Mesothelial cell of epicardium (in vitro differentiated cells): ENCODE measurements around the gene OVCH2. TPM values are rescaled to one million over a fixed set of nuclear protein-coding genes. Genes with fewer than 3 reads are reported as not detected.
A peak's percentile ranks its signal among the peaks of the same experiment; 100 is the strongest.

ENCODE experiments used
- DNase-seq, 2 experiments: peaks; one replicate each; pipeline ENCODE4 v3.0.0; 2021; ENCODE audit warnings: low spot score in 2 of 2; ENCODE audit not compliant: unreplicated experiment in 2 of 2
- H3K27ac Mint-ChIP-seq: 2 replicates; pipeline ENCODE4 v1.8.0; 2021; ENCODE audit warnings: mixed read lengths
- H3K27me3 Mint-ChIP-seq: 2 replicates; pipeline ENCODE4 v1.8.0; 2021; ENCODE audit warnings: low read depth, mixed read lengths
- H3K36me3 Mint-ChIP-seq: 2 replicates; pipeline ENCODE4 v1.8.0; 2021; ENCODE audit warnings: mixed read lengths
- H3K4me1 Mint-ChIP-seq: 2 replicates; pipeline ENCODE4 v1.8.0; 2021; ENCODE audit warnings: mixed read lengths
- H3K4me3 Mint-ChIP-seq: 2 replicates; pipeline ENCODE4 v1.8.0; 2021; ENCODE audit warnings: mild to moderate bottlenecking, moderate library complexity, mixed read lengths
- H3K9me3 Mint-ChIP-seq: 2 replicates; pipeline ENCODE4 v1.8.0; 2021; ENCODE audit warnings: mixed read lengths
- CTCF ChIP-seq: fragments of 200-600 bp; sonication (generic); IDR thresholded peaks from one replicate; pipeline ENCODE4 v1.5.0; 2021; ENCODE audit warnings: antibody characterized with exemption; ENCODE audit not compliant: unreplicated experiment
- total RNA-seq: library from RNA; stranded (reverse); gene quantifications from 3 replicates; pipeline ENCODE4 v1.2.1, GENCODE V29; 2021

OVCH2 gene
- total RNA-seq, 1 donor from 2014 or later = 9.6 TPM

DNA sequence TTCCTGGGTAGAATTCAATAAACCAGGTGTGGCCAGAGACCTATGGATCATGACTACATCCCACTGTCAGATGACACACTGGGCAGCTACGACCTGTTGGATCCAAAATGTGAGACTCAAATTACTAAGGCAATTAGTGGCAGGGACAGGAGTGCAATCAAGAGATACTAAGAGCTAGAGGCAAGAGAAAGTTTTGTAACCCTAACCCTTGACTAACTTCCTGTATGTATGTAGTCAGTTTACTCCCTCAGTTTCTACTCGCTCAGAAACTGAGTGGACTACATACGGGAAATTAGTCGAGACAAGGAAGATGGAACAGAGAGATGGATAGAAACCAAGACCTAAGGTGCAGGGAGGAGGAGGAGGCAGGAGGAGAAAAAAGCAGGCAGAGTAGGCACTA is 35.6 kb downstream of the OVCH2 start:
- no peak for TF ChIP-seq CTCF
- Mint-ChIP-seq H3K4me1 (peaks cover 53% of the 10 kb centered on the region), H3K4me3 (no peak overlapping the region), H3K9me3 (no peaks in the 10 kb centered on the region), H3K27ac (peak overlapping the region; percentile 90), H3K36me3 (peaks cover 22% of the 10 kb centered on the region), H3K27me3 (no peaks in the 10 kb centered on the region)
- no peak for DNase-seq

DNA sequence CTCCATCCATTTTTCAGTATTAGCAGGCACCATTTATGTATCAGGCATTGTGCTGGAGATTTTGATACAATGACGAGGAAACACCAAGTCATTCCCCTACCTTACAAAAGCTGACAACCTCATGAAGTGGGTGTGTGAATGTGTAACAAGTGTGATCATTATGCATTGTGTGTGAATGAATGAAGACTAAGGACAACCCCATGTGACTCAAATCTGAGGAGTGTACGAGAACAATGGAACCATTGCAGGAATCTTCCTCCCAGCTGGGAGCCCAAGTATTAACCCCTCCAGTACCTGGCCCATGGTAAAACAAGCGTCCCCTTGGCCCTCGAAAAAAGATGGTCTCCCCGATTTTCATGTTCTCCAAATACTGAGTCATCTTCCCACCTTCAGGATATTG is 37.4 kb downstream of the OVCH2 start:
- Mint-ChIP-seq H3K9me3 (peaks cover 3% of the 10 kb centered on the region), H3K36me3 (peaks cover 36% of the 10 kb centered on the region), H3K4me1 (peaks cover 36% of the 10 kb centered on the region), H3K4me3 (no peak overlapping the region), H3K27me3 (no peaks in the 10 kb centered on the region), H3K27ac (peak overlapping the region; percentile 40)
- DNase-seq = no peak
- no peak for TF ChIP-seq CTCF

DNA sequence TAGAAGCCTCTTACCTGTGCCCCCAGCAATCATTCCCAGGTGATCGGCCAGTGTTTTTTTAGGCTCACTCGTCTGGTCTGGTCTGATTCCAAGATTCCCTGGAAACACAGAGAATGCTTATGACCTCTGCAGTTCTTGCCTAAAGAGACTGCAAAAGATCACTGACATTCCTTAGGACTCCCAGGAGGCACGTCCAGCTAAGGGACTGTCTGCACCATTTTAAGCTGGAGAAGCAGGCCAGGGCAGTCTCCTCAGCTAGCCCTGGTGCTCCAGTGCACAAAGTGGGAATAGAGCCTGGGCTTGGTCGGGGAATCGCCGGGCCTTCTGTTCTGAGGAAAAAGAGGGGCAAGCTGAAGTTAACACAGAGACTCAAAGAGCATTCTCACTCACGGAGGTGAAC is 37.8 kb downstream of the OVCH2 start:
- Mint-ChIP-seq H3K27ac (peak overlapping the region; percentile 40), H3K9me3 (peaks cover 4% of the 10 kb centered on the region), H3K4me3 (no peak overlapping the region), H3K36me3 (peaks cover 38% of the 10 kb centered on the region), H3K4me1 (peaks cover 35% of the 10 kb centered on the region), H3K27me3 (no peaks in the 10 kb centered on the region)
- no peak for DNase-seq
- no peak for TF ChIP-seq CTCF

GRCh38 chr11:7667460-7667859 is 38.8 kb downstream of the OVCH2 start:
- H3K9me3 Mint-ChIP-seq = peaks cover 4% of the 10 kb centered on the region
- H3K4me3 Mint-ChIP-seq = no peak overlapping the region
- no peak for DNase-seq
- H3K4me1 Mint-ChIP-seq = peaks cover 26% of the 10 kb centered on the region
- no peaks in the 10 kb centered on the region for H3K27me3 Mint-ChIP-seq
- TF ChIP-seq CTCF = no peak
- H3K27ac Mint-ChIP-seq = peak overlapping the region; percentile 26
- peaks cover 42% of the 10 kb centered on the region for H3K36me3 Mint-ChIP-seq

GRCh38 chr11:7666292-7666866 is 39.9 kb downstream of the OVCH2 start:
- Mint-ChIP-seq H3K4me1 (peaks cover 15% of the 10 kb centered on the region), H3K36me3 (peaks cover 45% of the 10 kb centered on the region), H3K27ac (peak overlapping the region; percentile 73), H3K4me3 (no peak overlapping the region), H3K9me3 (peaks cover 4% of the 10 kb centered on the region), H3K27me3 (no peaks in the 10 kb centered on the region)
- no peak for TF ChIP-seq CTCF
- no peak for DNase-seq
